Body of pancreas (tissue), 4 donors: ENCODE measurements around the gene SLC45A3. TPM values are rescaled to one million over a fixed set of nuclear protein-coding genes. Genes with fewer than 3 reads are reported as not detected.
A peak's percentile ranks its signal among the peaks of the same experiment; 100 is the strongest.

Experiments
- ATAC-seq: fragments of 150-250 bp; one replicate; pipeline ENCODE4 v1.9.1; 2016
- DNase-seq, 4 donors: peaks; one replicate each; pipeline ENCODE4 v3.0.0-alpha.2; 2019
- H3K27ac ChIP-seq, 4 donors: fragments of 200-600 bp; sonication (generic); 1 replicate in 3 of 4; 2 replicates in 1 of 4; pipeline versions ENCODE4 v1.5.1 to v1.6.1; 2016 to 2019; ENCODE audit warnings: mild to moderate bottlenecking in 1 of 4, mixed read lengths in 1 of 4, moderate library complexity in 1 of 4
- H3K27me3 ChIP-seq, 2 donors: fragments of 200-600 bp; sonication (generic); one replicate each; pipeline ENCODE4 v1.6.0; 2016; ENCODE audit warnings: mild to moderate bottlenecking in 1 of 2
- H3K36me3 ChIP-seq, 2 donors: fragments of 200-600 bp; sonication (generic); replicated peaks in 1 of 2; 2 replicates each; pipeline ENCODE4 v1.5.1; 2016; ENCODE audit warnings: low read depth in 2 of 2; ENCODE audit not compliant: insufficient read depth in 1 of 2
- H3K4me1 ChIP-seq: fragments of 200-600 bp; sonication (generic); one replicate; pipeline ENCODE4 v1.6.0; 2016
- H3K4me3 ChIP-seq, 2 donors: fragments of 200-600 bp; sonication (generic); 1 replicate in 1 of 2; 2 replicates in 1 of 2; pipeline ENCODE4 v1.5.1; 2016 to 2019
- H3K9me3 ChIP-seq, 3 donors: fragments of 200-600 bp; sonication (generic); 1 replicate in 2 of 3; 2 replicates in 1 of 3; pipeline ENCODE4 v1.5.1; 2016
- CTCF ChIP-seq, 7 experiments: fragments of 450-650 bp in 4 of 7; fragments of 200-600 bp in 3 of 7; sonication (generic) in 3 of 7; IDR thresholded peaks; one replicate each; pipeline ENCODE4 v1.5.1; 2016 to 2019; ENCODE audit warnings: antibody characterized with exemption in 7 of 7
- POLR2A ChIP-seq, 3 donors: fragments of 450-650 bp; IDR thresholded peaks; one replicate each; pipeline ENCODE4 v1.6.1; 2016; ENCODE audit warnings: antibody characterized with exemption in 3 of 3, mild to moderate bottlenecking in 2 of 3
- whole genome bisulfite sequencing, 2 donors: methylation state at CpG; one replicate each; pipeline ENCODE4 v1.1.5; 2017; 5-methylcytosine and 5-hydroxymethylcytosine counted together
- intact Hi-C: fragments of 100-400 bp; cut with DNase I; formaldehyde crosslinking; loops from one replicate; pipeline ENCODE4 v1.15.1; 2023
- total RNA-seq, 2 donors: library from RNA; depleted of rRNA; stranded (reverse); fragments of >200 nt; gene quantifications; one replicate each; pipeline ENCODE4 v1.1.0, GENCODE V29; 2016

Gene SLC45A3
- total RNA-seq, 2 donors from 2014 or later: 1.3 to 1.6 TPM

- H3K4me1 ChIP-seq: no peaks in the 10 kb centered on the region
- intact Hi-C loops: no loop called here
- DNase-seq (no peak), ATAC-seq (no peak)
- no peaks in the 10 kb centered on the region for H3K9me3 ChIP-seq
- no peaks in the 10 kb centered on the region for H3K27me3 ChIP-seq
- peaks cover 0 to 6% of the 10 kb centered on the region in 2 donors for H3K36me3 ChIP-seq
- H3K27ac ChIP-seq: no peak overlapping the region
- H3K4me3 ChIP-seq: no peak overlapping the region
- WGBS, 2 donors: 35 to 47% methylated on average over 4 of the region's 4 CpGs
- TF ChIP-seq CTCF (IDR thresholded peaks at IDR 0.05): no peak
- TF ChIP-seq POLR2A (IDR thresholded peaks at IDR 0.05): no peak
Observed at GRCh38 chr1:205709059-205709398, 28.7 kb upstream of the SLC45A3 start.

- ATAC-seq: no peak
- intact Hi-C loops: no loop called here
- no peaks in the 10 kb centered on the region for H3K4me1 ChIP-seq
- DNase-seq: no peak
- TF ChIP-seq POLR2A (IDR thresholded peaks at IDR 0.05): no peak
- TF ChIP-seq CTCF (IDR thresholded peaks at IDR 0.05): no peak
- 70 to 85% methylated on average over 6 of the region's 6 CpGs for WGBS, 2 donors
- H3K27me3 ChIP-seq: no peaks in the 10 kb centered on the region
- no peaks in the 10 kb centered on the region for H3K9me3 ChIP-seq
- H3K4me3 ChIP-seq: no peak overlapping the region
- peaks cover 0 to 6% of the 10 kb centered on the region in 2 donors for H3K36me3 ChIP-seq
- no peak overlapping the region for H3K27ac ChIP-seq
Observed at GRCh38 chr1:205706601-205707502, 26.5 kb upstream of the SLC45A3 start.

- no peak for TF ChIP-seq POLR2A (IDR thresholded peaks at IDR 0.05)
- TF ChIP-seq CTCF (IDR thresholded peaks at IDR 0.05): no peak
- ATAC-seq (no peak), DNase-seq (no peak)
- Histone ChIP-seq H3K4me3 (no peak overlapping the region), H3K27me3 (no peaks in the 10 kb centered on the region), H3K9me3 (no peaks in the 10 kb centered on the region), H3K4me1 (no peaks in the 10 kb centered on the region), H3K36me3 (peaks cover 0 to 4% of the 10 kb centered on the region in 2 donors), H3K27ac (no peak overlapping the region)
- intact Hi-C loops: loop anchor here (5.0 kb wide), 1 partner anchor 43 kb away; no protein-coding TSS in a partner anchor
- 75 to 89% methylated on average over 2 of the region's 2 CpGs for WGBS, 2 donors
Observed at GRCh38 chr1:205704903-205705302, 24.6 kb upstream of the SLC45A3 start.

DNA sequence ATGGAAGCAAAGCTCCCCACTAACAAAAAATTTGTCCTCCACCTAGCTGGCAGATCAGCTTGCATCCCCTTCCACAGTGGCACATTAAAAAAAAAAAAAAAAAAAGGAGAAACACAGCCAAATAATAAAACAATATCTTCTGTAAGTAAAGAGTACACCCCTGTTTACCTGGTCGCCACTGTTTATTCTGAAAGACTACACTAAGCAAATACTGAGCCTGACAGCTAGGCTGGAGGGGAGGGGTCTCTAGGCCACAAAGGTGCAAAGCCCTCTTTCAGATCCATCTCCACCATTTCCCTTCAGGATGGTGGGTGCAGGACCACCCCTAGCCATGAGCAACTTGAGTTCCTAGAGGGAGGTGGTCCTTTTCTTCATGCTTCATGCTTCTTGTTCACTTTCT, 22.8 kb upstream of the SLC45A3 start:
- intact Hi-C loops: loop anchor here (5.0 kb wide), 1 partner anchor 41 kb away; no protein-coding TSS in a partner anchor
- no peak overlapping the region for H3K4me3 ChIP-seq
- H3K9me3 ChIP-seq: no peaks in the 10 kb centered on the region
- no peak overlapping the region for H3K27ac ChIP-seq
- no peaks in the 10 kb centered on the region for H3K27me3 ChIP-seq
- DNase-seq (no peak), ATAC-seq (peak; percentile 39)
- WGBS, 2 donors: 13 to 29% methylated on average over 1 of the region's 1 CpG
- TF ChIP-seq POLR2A (IDR thresholded peaks at IDR 0.05) (no peak), CTCF (IDR thresholded peaks at IDR 0.05) (no peak)
- H3K36me3 ChIP-seq: no peaks in the 10 kb centered on the region
- H3K4me1 ChIP-seq: no peaks in the 10 kb centered on the region
